Type B pancreatic cell (in vitro differentiated cells): ENCODE data around the gene PCDHGA9. TPM values are rescaled to one million over a fixed set of nuclear protein-coding genes. Genes with fewer than 3 reads are reported as not detected.
"Not testable (repeated sequence)": the region's sequence is repeated elsewhere in the genome, so short reads cannot be mapped to it uniquely, and the experiment has no call there.

Experiments used
- DNase-seq: peaks from one replicate; pipeline ENCODE4 v3.0.0; 2021; ENCODE audit warnings: mixed read lengths; ENCODE audit not compliant: unreplicated experiment; ENCODE audit errors: extremely low spot score
- H3K27ac Mint-ChIP-seq: 2 replicates; pipeline ENCODE4 v1.8.0; 2021; ENCODE audit warnings: mild to moderate bottlenecking, mixed read lengths
- H3K27me3 Mint-ChIP-seq: 2 replicates; pipeline ENCODE4 v1.8.0; 2021; ENCODE audit warnings: mixed read lengths
- H3K36me3 Mint-ChIP-seq: 2 replicates; pipeline ENCODE4 v1.8.0; 2021; ENCODE audit warnings: mixed read lengths
- H3K4me1 Mint-ChIP-seq: one replicate; pipeline ENCODE4 v1.8.0; 2021; ENCODE audit warnings: mixed read lengths; ENCODE audit not compliant: unreplicated experiment
- H3K4me3 Mint-ChIP-seq: 2 replicates; pipeline ENCODE4 v1.8.0; 2021; ENCODE audit warnings: mild to moderate bottlenecking, mixed read lengths
- H3K9me3 Mint-ChIP-seq: 2 replicates; pipeline ENCODE4 v1.8.0; 2021; ENCODE audit warnings: mixed read lengths
- total RNA-seq: library from RNA; stranded (reverse); gene quantifications from 2 replicates; pipeline ENCODE4 v1.2.1, GENCODE V29; 2021; ENCODE audit warnings: low replicate concordance
- TF ChIP-seq, protein P1 (sequence below): fragments of 200-600 bp; sonication (generic); conservative IDR thresholded peaks from 2 replicates; pipeline ENCODE4 v1.5.0; 2021; ENCODE audit warnings: antibody characterized with exemption, mild to moderate bottlenecking

The PCDHGA9 gene
- total RNA-seq, 1 donor from 2014 or later, result 0.97 TPM

DNA sequence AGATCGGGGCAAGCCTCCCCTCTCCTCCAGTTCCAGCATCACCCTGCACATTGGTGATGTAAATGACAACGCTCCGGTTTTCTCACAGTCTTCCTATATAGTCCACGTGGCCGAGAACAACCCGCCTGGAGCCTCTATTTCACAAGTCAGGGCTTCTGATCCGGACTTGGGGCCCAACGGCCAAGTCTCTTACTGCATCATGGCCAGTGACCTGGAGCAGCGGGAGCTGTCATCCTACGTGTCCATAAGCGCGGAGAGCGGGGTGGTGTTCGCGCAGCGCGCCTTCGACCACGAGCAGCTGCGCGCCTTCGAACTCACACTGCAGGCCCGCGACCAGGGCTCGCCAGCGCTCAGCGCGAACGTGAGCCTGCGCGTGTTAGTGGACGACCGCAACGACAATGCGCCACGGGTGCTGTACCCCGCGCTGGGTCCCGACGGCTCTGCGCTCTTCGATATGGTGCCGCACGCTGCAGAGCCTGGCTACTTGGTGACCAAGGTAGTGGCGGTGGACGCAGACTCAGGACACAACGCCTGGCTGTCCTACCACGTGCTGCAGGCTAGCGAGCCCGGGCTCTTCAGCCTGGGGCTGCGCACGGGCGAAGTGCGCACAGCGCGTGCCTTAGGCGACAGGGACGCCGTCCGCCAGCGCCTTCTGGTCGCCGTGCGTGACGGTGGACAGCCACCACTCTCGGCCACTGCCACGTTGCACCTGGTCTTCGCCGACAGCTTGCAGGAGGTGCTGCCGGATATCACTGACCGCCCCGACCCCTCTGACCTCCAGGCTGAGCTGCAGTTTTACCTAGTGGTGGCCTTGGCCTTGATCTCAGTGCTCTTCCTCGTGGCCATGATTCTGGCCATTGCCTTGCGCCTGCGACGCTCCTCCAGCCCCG, 13.2 kb upstream of the PCDHGA9 start:
- DNase-seq, result peak; percentile 55
- Mint-ChIP-seq H3K4me1 (no peaks in the 10 kb centered on the region), H3K4me3 (no peak overlapping the region), H3K27ac (peak overlapping the region; percentile 4), H3K36me3 (peaks cover 20% of the 10 kb centered on the region), H3K9me3 (peaks cover 10% of the 10 kb centered on the region), H3K27me3 (no peaks in the 10 kb centered on the region)
- TF ChIP-seq, protein P1, sequence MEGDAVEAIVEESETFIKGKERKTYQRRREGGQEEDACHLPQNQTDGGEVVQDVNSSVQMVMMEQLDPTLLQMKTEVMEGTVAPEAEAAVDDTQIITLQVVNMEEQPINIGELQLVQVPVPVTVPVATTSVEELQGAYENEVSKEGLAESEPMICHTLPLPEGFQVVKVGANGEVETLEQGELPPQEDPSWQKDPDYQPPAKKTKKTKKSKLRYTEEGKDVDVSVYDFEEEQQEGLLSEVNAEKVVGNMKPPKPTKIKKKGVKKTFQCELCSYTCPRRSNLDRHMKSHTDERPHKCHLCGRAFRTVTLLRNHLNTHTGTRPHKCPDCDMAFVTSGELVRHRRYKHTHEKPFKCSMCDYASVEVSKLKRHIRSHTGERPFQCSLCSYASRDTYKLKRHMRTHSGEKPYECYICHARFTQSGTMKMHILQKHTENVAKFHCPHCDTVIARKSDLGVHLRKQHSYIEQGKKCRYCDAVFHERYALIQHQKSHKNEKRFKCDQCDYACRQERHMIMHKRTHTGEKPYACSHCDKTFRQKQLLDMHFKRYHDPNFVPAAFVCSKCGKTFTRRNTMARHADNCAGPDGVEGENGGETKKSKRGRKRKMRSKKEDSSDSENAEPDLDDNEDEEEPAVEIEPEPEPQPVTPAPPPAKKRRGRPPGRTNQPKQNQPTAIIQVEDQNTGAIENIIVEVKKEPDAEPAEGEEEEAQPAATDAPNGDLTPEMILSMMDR, result no peak

DNA sequence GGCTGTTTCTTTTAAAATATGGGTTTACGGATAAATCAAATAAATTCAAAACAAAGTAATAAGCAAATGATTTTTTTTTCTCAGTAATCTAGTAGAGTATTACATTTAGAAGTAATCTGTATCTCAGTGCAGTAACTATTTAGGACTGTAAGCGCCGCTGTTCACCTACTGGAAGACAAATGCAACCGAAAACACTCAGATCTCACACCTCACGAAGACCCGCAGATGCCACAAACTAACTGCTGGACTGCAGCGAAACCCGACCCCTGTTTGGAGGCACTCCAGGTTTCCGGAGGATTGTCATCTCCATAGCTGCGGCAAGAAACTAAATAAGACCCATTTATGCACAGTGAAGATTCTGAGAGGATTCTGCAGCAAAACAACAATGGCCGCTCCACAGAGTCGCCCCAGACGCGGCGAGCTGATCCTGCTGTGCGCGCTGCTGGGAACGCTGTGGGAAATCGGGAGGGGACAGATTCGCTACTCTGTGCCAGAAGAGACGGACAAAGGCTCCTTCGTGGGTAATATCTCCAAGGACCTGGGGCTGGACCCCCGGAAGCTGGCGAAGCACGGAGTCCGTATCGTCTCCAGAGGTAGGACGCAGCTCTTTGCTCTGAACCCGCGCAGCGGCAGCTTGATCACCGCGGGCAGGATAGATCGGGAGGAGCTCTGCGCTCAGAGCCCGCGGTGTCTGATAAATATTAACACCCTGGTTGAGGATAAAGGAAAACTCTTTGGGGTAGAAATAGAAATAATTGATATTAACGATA, 10.0 kb upstream of the PCDHGA9 start, which contains the start of gene PCDHGA8:
Gene PCDHGA8, plus strand, starts transcription at position 205 of the 770 bp plus-strand sequence. Its CDS starts 181 bp downstream, at position 386.
- no peak for DNase-seq
- TF ChIP-seq, protein P1, result no peak
- peaks cover 22% of the 10 kb centered on the region for H3K36me3 Mint-ChIP-seq
- H3K9me3 Mint-ChIP-seq, result peaks cover 14% of the 10 kb centered on the region
- H3K27me3 Mint-ChIP-seq, result no peaks in the 10 kb centered on the region
- H3K4me1 Mint-ChIP-seq, result no peaks in the 10 kb centered on the region
- no peak within 1 kb of the TSS for H3K27ac Mint-ChIP-seq
- H3K4me3 Mint-ChIP-seq, result no peak within 1 kb of the TSS

DNA sequence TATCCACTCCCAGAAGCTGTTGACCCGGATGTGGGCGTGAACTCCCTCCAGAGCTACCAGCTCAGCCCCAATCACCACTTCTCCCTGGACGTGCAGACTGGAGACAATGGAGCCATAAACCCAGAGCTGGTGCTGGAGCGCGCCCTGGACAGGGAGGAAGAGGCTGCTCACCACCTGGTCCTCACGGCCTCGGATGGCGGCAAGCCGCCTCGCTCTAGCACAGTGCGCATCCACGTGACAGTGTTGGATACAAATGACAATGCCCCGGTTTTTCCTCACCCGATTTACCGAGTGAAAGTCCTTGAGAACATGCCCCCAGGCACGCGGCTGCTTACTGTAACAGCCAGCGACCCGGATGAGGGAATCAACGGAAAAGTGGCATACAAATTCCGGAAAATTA, 9.3 kb upstream of the PCDHGA9 start:
- no peaks in the 10 kb centered on the region for H3K27me3 Mint-ChIP-seq
- no peaks in the 10 kb centered on the region for H3K4me1 Mint-ChIP-seq
- no peak overlapping the region for H3K27ac Mint-ChIP-seq
- DNase-seq, result no peak
- H3K36me3 Mint-ChIP-seq, result peaks cover 22% of the 10 kb centered on the region
- no peak overlapping the region for H3K4me3 Mint-ChIP-seq
- peaks cover 14% of the 10 kb centered on the region for H3K9me3 Mint-ChIP-seq
- TF ChIP-seq, protein P1, result no peak

DNA sequence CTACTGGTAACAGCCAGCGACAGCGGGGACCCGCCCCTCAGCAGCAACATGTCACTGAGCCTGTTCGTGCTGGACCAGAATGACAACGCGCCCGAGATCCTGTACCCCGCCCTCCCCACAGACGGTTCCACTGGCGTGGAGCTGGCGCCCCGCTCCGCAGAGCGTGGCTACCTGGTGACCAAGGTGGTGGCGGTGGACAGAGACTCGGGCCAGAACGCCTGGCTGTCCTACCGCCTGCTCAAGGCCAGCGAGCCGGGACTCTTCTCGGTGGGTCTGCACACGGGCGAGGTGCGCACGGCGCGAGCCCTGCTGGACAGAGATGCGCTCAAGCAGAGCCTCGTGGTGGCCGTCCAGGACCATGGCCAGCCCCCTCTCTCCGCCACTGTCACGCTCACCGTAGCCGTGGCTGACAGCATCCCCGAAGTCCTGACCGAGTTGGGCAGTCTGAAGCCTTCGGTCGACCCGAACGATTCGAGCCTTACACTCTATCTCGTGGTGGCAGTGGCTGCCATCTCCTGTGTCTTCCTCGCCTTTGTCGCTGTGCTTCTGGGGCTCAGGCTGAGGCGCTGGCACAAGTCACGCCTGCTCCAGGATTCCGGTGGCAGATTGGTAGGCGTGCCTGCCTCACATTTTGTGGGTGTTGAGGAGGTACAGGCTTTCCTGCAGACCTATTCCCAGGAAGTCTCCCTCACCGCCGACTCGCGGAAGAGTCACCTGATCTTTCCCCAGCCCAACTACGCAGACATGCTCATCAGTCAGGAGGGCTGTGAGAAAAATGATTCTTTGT, 8.0 kb upstream of the PCDHGA9 start:
- Mint-ChIP-seq H3K36me3 (peaks cover 15% of the 10 kb centered on the region), H3K9me3 (peaks cover 14% of the 10 kb centered on the region)
- H3K4me3 Mint-ChIP-seq, H3K4me1 Mint-ChIP-seq, H3K27me3 Mint-ChIP-seq, H3K27ac Mint-ChIP-seq, DNase-seq: not testable (repeated sequence)

DNA sequence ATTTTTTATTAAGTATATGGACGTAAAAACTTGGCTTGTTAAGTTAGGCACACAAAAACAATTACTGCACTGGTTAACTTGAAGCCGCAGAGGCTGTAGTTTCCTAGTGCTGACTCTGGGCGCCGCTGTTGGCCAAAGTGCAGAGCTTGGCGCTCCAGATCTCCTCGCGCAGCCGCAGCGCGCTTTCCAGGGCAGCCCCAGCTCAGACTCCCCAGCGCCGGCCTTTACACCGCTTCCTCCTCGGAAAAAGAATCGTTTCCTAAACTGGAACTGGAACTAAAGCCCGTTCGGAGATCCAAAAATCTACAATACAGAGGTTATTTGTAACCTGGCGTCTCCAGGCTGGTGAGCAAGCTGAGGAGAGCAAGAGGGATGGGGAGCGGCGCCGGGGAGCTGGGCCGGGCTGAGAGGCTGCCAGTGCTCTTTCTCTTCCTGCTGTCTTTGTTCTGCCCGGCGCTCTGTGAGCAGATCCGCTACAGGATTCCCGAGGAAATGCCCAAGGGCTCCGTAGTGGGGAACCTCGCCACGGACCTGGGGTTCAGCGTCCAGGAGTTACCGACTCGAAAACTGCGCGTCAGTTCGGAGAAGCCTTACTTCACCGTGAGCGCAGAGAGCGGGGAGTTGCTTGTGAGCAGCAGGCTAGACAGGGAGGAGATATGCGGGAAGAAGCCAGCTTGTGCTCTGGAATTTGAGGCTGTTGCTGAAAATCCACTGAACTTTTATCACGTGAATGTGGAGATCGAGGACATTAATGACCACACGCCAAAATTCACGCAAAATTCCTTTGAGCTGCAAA, 4.6 kb upstream of the PCDHGA9 start, which contains the start of gene PCDHGB5:
Gene PCDHGB5, plus strand, starts transcription at position 192 of the 796 bp plus-strand sequence. Its CDS starts 181 bp downstream, at position 373.
- H3K36me3 Mint-ChIP-seq, result peaks cover 10% of the 10 kb centered on the region
- H3K9me3 Mint-ChIP-seq, result peaks cover 13% of the 10 kb centered on the region
- not testable (repeated sequence) for H3K4me3 Mint-ChIP-seq, DNase-seq, H3K4me1 Mint-ChIP-seq, H3K27ac Mint-ChIP-seq, H3K27me3 Mint-ChIP-seq
- TF ChIP-seq, protein P1, result peak; percentile 26
